GM12865 (cell line): ENCODE measurements around the gene ORAI3.

Experiments used
- DNase-seq: peaks from one replicate; pipeline ENCODE4 v3.0.0; 2010; ENCODE audit warnings: low read depth
- H3K4me3 ChIP-seq: 2 replicates; pipeline ENCODE4 v1.5.1; 2011; ENCODE audit warnings: mild to moderate bottlenecking, low read depth, low read length, control low read depth
- TF ChIP-seq, protein P1 (sequence below): IDR thresholded peaks from 2 replicates; pipeline ENCODE4 v1.5.1; 2011; ENCODE audit warnings: low read length, control low read depth, low read depth, inconsistent platforms; ENCODE audit not compliant: insufficient read depth; ENCODE audit errors: missing control alignments

Gene ORAI3

DNA sequence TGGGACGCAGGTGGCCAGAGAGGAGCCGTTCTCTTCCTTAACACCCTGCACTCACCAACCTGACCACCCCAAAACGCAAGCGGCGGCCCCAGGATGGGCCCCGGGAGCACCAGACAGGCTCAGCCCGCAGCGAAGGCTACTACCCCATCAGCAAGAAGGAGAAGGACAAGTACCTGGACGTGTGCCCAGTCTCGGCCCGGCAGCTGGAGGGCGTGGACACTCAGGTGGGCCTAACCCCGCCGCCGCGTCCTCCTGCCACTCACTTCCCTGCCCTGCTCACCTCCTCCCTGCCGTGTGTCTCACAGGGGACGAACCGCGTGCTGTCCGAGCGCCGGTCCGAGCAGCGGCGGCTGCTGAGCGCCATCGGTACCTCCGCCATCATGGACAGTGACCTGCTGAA, 31.6 kb downstream of the ORAI3 start:
- no peak for DNase-seq
- TF ChIP-seq, protein P1, sequence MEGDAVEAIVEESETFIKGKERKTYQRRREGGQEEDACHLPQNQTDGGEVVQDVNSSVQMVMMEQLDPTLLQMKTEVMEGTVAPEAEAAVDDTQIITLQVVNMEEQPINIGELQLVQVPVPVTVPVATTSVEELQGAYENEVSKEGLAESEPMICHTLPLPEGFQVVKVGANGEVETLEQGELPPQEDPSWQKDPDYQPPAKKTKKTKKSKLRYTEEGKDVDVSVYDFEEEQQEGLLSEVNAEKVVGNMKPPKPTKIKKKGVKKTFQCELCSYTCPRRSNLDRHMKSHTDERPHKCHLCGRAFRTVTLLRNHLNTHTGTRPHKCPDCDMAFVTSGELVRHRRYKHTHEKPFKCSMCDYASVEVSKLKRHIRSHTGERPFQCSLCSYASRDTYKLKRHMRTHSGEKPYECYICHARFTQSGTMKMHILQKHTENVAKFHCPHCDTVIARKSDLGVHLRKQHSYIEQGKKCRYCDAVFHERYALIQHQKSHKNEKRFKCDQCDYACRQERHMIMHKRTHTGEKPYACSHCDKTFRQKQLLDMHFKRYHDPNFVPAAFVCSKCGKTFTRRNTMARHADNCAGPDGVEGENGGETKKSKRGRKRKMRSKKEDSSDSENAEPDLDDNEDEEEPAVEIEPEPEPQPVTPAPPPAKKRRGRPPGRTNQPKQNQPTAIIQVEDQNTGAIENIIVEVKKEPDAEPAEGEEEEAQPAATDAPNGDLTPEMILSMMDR, result no peak

GRCh38 chr16:30980959-30981358, 32.1 kb downstream of the ORAI3 start:
- H3K4me3 ChIP-seq, result no peak overlapping the region

More for the DNA sequence above, 31.6 kb downstream of the ORAI3 start:
- no peak overlapping the region for H3K4me3 ChIP-seq

GRCh38 chr16:30982548-30983288, 33.9 kb downstream of the ORAI3 start:
- H3K4me3 ChIP-seq, result no peak overlapping the region
- TF ChIP-seq, protein P1, result no peak
- DNase-seq, result no peak

More at GRCh38 chr16:30980959-30981358, 32.1 kb downstream of the ORAI3 start:
- TF ChIP-seq, protein P1, result no peak
- DNase-seq, result no peak

DNA sequence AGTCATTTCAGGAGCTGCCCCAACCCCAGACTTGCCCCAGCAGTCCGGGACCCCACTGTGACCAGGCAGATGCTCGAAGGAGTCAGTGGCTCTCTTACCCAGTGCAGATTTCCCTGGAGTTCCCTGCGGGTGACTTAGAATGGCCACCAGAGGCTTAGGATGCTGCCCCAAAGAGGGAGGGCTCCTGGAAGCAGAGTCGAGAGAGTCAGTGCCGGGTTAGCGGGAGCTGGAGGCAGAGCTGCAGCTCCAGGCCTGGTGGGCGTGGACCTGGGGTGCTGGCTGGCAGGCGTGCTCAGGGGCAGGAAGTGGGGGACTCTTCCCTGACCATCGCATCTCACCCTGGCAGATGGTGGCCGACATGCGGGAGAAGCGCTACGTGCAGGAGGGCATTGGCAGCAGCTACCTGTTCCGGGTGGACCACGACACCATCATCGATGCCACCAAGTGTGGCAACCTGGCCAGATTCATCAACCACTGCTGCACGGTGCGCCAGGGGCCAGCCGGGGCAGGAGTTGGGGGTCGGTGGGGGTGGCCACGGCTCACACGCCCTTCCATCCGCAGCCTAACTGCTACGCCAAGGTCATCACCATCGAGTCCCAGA, 34.5 kb downstream of the ORAI3 start:
- no peak overlapping the region for H3K4me3 ChIP-seq
- no peak for DNase-seq
- TF ChIP-seq, protein P1, result no peak

DNA sequence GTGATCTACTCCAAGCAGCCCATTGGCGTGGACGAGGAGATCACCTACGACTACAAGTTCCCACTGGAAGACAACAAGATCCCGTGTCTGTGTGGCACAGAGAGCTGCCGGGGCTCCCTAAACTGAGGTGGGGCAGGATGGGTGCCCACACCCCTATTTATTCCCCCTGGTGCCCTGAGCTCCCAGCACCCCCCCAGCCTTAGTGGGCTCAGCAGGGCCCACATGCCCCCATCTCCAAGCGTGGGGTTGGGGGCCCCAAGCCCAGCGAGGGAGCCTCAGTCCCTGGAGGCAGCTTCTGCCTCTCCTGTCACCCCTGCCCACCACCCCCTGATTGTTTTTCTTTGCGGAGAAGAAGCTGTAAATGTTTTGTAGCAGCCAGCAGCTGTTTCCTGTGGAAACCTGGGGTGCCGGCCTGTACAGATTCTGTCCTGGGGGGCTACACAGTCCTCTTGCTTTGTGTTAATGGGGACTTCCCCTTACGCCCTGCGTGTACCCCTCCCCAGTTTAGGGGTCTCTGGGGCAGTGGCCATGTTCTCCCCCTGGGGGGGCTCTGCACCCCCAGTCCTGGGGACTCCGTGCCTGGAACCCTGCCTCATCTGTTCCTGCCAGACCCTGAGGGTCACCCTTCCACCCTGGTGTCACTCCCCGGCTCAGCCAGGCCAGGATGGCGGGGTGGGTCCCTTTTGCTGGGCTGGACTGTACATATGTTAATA, 35.2 kb downstream of the ORAI3 start:
- TF ChIP-seq, protein P1, result no peak
- DNase-seq, result no peak
- H3K4me3 ChIP-seq, result no peak overlapping the region

- H3K4me3 ChIP-seq, result no peak within 1 kb of the TSS
- TF ChIP-seq, protein P1, result peak; percentile 90
Measured at GRCh38 chr16:30984669-30985400, 36.0 kb downstream of the ORAI3 start, which contains the start of gene HSD3B7. Gene HSD3B7, plus strand, starts transcription at chr16:30985207. Its CDS starts 452 bp downstream, at chr16:30985659.

More at GRCh38 chr16:30984669-30985400, 36.0 kb downstream of the ORAI3 start, which contains the start of gene HSD3B7:
- peak; percentile 79 for DNase-seq
